HL-60 (cell line): ENCODE results near the gene UGT1A5.

Source experiments
- DNase-seq, 2 experiments: peaks; one replicate each; pipeline ENCODE4 v3.0.0-alpha.2; 2010 to 2020; ENCODE audit warnings: low read depth in 1 of 2, low spot score in 1 of 2
- H3K27ac ChIP-seq: fragments of 250-450 bp; sonication (Bioruptor Pico); replicated peaks from 2 replicates; pipeline ENCODE4 v1.5.1; 2020; ENCODE audit warnings: mild to moderate bottlenecking, moderate library complexity
- H3K27me3 ChIP-seq: fragments of 250-450 bp; sonication (Bioruptor Pico); 2 replicates; pipeline ENCODE4 v1.5.1; 2021; ENCODE audit warnings: mild to moderate bottlenecking, moderate library complexity; ENCODE audit not compliant: insufficient read depth, poor library complexity, severe bottlenecking
- H3K4me3 ChIP-seq: replicated peaks from 2 replicates; pipeline ENCODE4 v1.5.1; 2011; ENCODE audit warnings: mild to moderate bottlenecking, control low read depth, low read length; ENCODE audit not compliant: insufficient read depth
- GABPA ChIP-seq: IDR thresholded peaks from 2 replicates; pipeline ENCODE4 v1.6.1; 2012; ENCODE audit warnings: low read depth
- POLR2AphosphoS5 ChIP-seq: IDR thresholded peaks from 2 replicates; pipeline ENCODE4 v1.6.1; 2012; ENCODE audit warnings: low read depth
- SPI1 ChIP-seq: IDR thresholded peaks from 2 replicates; pipeline ENCODE4 v1.6.1; 2012; ENCODE audit warnings: low read depth, mild to moderate bottlenecking, borderline replicate concordance
- TF ChIP-seq, protein P1 (sequence below): IDR thresholded peaks from 2 replicates; pipeline ENCODE4 v1.6.1; 2012; ENCODE audit warnings: low read depth; ENCODE audit not compliant: insufficient replicate concordance
- TF ChIP-seq, protein P2 (sequence below): IDR thresholded peaks from one replicate; pipeline ENCODE4 v1.5.1; 2011; ENCODE audit warnings: low read length, control low read depth, inconsistent platforms; ENCODE audit not compliant: insufficient read depth

Gene UGT1A5

DNA sequence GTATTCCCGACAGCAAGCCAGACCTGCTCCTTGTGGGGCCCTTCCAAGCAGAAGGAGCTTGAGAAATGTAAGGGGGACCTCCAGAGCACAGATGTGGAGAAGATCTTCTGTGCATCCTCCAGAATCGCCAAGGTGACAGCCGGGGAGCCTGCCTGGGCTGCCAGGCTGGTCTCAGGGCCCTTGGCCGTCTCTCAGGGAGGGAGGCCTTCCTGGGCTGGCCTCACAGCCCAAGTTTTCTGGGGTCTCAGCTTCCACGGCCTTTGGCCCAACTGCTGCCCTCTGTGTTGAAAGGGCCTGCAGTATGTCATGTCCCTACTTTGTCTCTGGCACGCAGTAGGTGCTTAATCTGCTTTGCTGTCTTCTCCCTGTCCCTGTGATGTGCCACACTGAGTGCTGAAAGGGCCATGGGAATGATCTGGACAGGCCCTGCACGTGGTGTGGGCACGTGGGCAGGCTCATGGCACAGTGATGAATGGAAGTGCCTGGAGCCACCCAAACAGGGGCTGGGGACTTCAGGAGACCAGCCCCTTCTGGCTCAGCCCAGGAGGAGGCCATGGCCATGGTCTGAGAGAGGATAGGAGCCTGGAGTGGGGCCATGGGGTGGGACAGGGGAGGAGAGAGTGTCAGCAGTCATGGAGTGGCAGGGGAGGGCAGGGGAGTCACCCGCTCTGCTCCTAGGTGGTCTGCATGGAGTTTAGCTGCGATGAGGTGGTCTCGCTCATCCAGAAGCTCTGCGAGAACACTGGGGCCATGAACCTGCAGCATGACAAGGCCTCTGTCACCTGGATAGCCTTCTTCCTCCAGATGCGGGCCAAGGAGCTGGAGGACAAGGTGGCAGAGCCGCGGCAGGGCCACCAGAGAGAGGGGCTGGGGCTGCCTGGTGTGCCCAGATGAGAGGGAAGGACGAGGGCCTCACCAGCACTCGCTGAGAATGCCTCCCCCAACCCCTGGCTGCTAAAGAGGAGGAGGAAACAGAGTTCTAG lies 106.2 kb downstream of the UGT1A5 start:
- TF ChIP-seq SPI1 (no peak), GABPA (no peak), POLR2AphosphoS5 (no peak)
- TF ChIP-seq, protein P1, sequence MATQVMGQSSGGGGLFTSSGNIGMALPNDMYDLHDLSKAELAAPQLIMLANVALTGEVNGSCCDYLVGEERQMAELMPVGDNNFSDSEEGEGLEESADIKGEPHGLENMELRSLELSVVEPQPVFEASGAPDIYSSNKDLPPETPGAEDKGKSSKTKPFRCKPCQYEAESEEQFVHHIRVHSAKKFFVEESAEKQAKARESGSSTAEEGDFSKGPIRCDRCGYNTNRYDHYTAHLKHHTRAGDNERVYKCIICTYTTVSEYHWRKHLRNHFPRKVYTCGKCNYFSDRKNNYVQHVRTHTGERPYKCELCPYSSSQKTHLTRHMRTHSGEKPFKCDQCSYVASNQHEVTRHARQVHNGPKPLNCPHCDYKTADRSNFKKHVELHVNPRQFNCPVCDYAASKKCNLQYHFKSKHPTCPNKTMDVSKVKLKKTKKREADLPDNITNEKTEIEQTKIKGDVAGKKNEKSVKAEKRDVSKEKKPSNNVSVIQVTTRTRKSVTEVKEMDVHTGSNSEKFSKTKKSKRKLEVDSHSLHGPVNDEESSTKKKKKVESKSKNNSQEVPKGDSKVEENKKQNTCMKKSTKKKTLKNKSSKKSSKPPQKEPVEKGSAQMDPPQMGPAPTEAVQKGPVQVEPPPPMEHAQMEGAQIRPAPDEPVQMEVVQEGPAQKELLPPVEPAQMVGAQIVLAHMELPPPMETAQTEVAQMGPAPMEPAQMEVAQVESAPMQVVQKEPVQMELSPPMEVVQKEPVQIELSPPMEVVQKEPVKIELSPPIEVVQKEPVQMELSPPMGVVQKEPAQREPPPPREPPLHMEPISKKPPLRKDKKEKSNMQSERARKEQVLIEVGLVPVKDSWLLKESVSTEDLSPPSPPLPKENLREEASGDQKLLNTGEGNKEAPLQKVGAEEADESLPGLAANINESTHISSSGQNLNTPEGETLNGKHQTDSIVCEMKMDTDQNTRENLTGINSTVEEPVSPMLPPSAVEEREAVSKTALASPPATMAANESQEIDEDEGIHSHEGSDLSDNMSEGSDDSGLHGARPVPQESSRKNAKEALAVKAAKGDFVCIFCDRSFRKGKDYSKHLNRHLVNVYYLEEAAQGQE, result no peak
- TF ChIP-seq, protein P2, sequence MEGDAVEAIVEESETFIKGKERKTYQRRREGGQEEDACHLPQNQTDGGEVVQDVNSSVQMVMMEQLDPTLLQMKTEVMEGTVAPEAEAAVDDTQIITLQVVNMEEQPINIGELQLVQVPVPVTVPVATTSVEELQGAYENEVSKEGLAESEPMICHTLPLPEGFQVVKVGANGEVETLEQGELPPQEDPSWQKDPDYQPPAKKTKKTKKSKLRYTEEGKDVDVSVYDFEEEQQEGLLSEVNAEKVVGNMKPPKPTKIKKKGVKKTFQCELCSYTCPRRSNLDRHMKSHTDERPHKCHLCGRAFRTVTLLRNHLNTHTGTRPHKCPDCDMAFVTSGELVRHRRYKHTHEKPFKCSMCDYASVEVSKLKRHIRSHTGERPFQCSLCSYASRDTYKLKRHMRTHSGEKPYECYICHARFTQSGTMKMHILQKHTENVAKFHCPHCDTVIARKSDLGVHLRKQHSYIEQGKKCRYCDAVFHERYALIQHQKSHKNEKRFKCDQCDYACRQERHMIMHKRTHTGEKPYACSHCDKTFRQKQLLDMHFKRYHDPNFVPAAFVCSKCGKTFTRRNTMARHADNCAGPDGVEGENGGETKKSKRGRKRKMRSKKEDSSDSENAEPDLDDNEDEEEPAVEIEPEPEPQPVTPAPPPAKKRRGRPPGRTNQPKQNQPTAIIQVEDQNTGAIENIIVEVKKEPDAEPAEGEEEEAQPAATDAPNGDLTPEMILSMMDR, result no peak
- no peak for DNase-seq
- Histone ChIP-seq H3K4me3 (no peak overlapping the region), H3K27ac (no peak overlapping the region), H3K27me3 (no peaks in the 10 kb centered on the region)

DNA sequence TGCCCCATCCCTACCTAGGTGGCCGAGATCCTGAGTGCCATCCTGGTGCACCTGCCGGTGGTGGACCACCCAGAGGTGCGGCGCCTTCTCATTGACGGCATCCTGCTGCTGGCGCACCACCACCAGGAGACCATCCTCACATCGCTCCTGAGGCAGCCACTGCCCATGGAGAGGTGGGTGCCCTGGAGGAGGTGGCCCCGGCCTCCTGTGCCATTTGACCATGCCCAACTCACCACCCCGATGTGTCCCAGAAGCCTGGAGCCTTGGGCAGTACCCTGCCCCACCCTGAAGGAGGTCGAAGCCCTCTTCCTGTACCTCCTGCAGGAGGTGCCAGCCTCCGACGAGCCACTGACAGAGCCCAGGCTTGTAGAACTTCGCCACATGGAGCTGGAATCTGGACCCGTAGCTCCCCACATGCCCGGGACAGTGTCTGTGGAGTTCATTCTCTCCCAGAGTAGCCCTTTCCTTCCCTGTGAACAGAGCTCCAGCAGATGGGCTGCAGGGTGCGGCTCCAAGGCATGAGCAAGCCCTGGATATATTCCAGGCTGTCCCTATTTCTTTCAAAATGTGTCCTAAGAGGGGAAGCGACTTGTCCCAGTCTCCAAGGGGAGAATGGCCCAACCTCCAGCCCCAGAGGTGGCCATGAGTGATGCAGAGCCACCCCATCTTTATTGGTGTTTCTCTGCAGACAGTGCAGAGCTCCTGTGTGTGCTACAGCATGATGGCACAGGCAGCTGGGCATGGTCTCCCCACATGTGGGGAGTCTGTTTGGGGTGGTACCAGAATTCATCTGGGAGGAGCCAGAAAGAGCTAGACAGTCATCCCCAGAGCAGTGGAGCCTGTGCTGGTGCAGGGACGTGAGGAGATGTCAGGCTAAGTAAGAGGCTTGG lies 107.4 kb downstream of the UGT1A5 start:
- Histone ChIP-seq H3K27ac (no peak overlapping the region), H3K27me3 (no peaks in the 10 kb centered on the region)

DNA sequence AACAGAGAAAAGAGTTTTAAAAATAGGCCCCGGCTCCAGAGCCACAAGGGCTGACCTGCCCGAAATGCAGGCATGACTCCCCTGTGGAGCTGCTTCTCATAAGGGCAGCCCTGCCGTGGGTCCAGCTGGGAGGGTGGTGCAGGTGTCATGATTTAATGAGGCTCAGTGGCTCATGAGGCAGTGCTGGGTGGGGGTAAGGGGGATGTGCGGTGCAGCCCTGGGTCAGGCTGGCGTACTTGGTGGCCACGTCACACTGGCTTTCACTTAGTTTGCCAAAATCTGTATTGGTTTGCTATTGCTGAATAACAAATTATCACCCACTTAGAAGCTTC lies 108.0 kb downstream of the UGT1A5 start:
- no peak overlapping the region for H3K4me3 ChIP-seq
- TF ChIP-seq SPI1 (no peak), POLR2AphosphoS5 (no peak), GABPA (no peak)
- TF ChIP-seq, protein P2, result no peak
- TF ChIP-seq, protein P1, result no peak
- no peaks in the 10 kb centered on the region for H3K27me3 ChIP-seq
- no peak overlapping the region for H3K27ac ChIP-seq
- no peak for DNase-seq

More for the DNA sequence above, 107.4 kb downstream of the UGT1A5 start:
- DNase-seq, result no peak
- TF ChIP-seq, protein P2, result no peak
- TF ChIP-seq GABPA, result no peak
- TF ChIP-seq SPI1, result no peak
- TF ChIP-seq, protein P1, result no peak
- TF ChIP-seq POLR2AphosphoS5, result no peak
- no peak overlapping the region for H3K4me3 ChIP-seq
